ENCODE data around the gene ISCA1. TPM values are rescaled to one million over a fixed set of nuclear protein-coding genes. Genes with fewer than 3 reads are reported as not detected.
A peak's percentile ranks its signal among the peaks of the same experiment; 100 is the strongest.

The ISCA1 gene
- total and polyA plus RNA-seq, 5 experiments from 2014 or later: 36.7 to 57.7 (median 41.4) TPM

- DNase-seq (no peak), ATAC-seq (no peak)
- peaks cover 0 to 16% (median 7%) of the 10 kb centered on the region in 3 donors for H3K36me3 Mint-ChIP-seq
- POLR2A ChIA-PET: interaction anchor here (0.6 to 1.4 kb wide), 8 partner anchors 18 to 558 kb away, joined by 3 to 5 read pairs (median 4); partner anchors contain the start of gene NAA35
- peaks cover 24 to 56% (median 50%) of the 10 kb centered on the region in 4 donors for H3K4me1 Mint-ChIP-seq
- peak overlapping the region; percentile 85 to 96 (median 94) for H3K4me3 Mint-ChIP-seq
- no peaks in the 10 kb centered on the region for H3K9me3 Mint-ChIP-seq
- peak overlapping the region in 9 of 10 donors; percentile 69 to 100 (median 94) for H3K27ac Mint-ChIP-seq
- H3K27me3 Mint-ChIP-seq: no peaks in the 10 kb centered on the region
Measured at GRCh38 chr9:86281593-86282076, 703 bp downstream of the ISCA1 start.

GRCh38 chr9:86280580-86280979 is 1.8 kb downstream of the ISCA1 start:
- Mint-ChIP-seq H3K27me3 (no peaks in the 10 kb centered on the region), H3K27ac (peak overlapping the region in 2 of 10 donors; percentile 55 to 82), H3K9me3 (no peaks in the 10 kb centered on the region), H3K4me3 (peak overlapping the region; percentile 85 to 96 (median 94)), H3K36me3 (peaks cover 0 to 14% (median 7%) of the 10 kb centered on the region in 3 donors), H3K4me1 (peaks cover 24 to 60% (median 53%) of the 10 kb centered on the region in 4 donors)
- ATAC-seq: no peak
- DNase-seq: no peak
- POLR2A ChIA-PET: no interaction called here

DNA sequence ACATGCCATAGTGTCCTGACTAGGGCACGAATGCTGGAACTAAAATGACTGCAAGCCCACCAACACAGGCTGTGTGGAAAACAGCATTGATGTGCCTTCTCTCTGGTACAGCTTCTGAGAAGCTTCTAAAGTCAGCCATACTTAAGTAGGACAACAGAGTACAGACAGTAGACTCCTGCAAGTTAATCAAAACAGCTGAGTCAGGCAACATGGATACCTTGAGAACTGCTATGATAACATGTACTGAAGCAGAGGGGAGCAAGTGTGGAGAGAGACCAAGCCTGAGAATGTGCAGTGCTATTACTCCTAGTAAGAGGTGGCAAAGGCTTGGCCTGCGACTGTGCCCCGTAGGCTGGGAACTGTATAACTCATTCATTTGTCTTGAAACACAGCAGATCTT is 2.5 kb downstream of the ISCA1 start:
- ATAC-seq (no peak), DNase-seq (no peak)
- Mint-ChIP-seq H3K4me1 (peaks cover 25 to 61% (median 58%) of the 10 kb centered on the region in 4 donors), H3K27me3 (no peaks in the 10 kb centered on the region), H3K4me3 (peak overlapping the region; percentile 25 to 96 (median 70)), H3K36me3 (peaks cover 0 to 14% (median 7%) of the 10 kb centered on the region in 3 donors), H3K9me3 (no peaks in the 10 kb centered on the region), H3K27ac (peak overlapping the region in 6 of 10 donors; percentile 5 to 91 (median 56))
- POLR2A ChIA-PET: no interaction called here

GRCh38 chr9:86277072-86277471 is 5.3 kb downstream of the ISCA1 start:
- Mint-ChIP-seq H3K9me3 (no peaks in the 10 kb centered on the region), H3K27ac (peak overlapping the region in 2 of 10 donors; percentile 15 to 29), H3K4me3 (no peak overlapping the region), H3K27me3 (no peaks in the 10 kb centered on the region), H3K4me1 (peaks cover 25 to 57% (median 52%) of the 10 kb centered on the region in 4 donors), H3K36me3 (peaks cover 11 to 38% (median 21%) of the 10 kb centered on the region in 3 donors)
- ATAC-seq: no peak
- DNase-seq: no peak
- POLR2A ChIA-PET: no interaction called here

GRCh38 chr9:86275962-86276361 is 6.4 kb downstream of the ISCA1 start:
- POLR2A ChIA-PET: interaction anchor here (1.0 kb wide), 1 partner anchor 11 kb away, joined by 3 read pairs; no protein-coding TSS in a partner anchor
- Mint-ChIP-seq H3K27me3 (no peaks in the 10 kb centered on the region), H3K4me3 (no peak overlapping the region), H3K9me3 (no peaks in the 10 kb centered on the region), H3K27ac (no peak overlapping the region), H3K4me1 (peaks cover 22 to 51% (median 46%) of the 10 kb centered on the region in 4 donors), H3K36me3 (peaks cover 12 to 49% (median 31%) of the 10 kb centered on the region in 3 donors)
- no peak for ATAC-seq
- no peak for DNase-seq

- Mint-ChIP-seq H3K4me1 (peaks cover 18 to 43% (median 38%) of the 10 kb centered on the region in 4 donors), H3K9me3 (peaks cover 0 to 2% (median 0%) of the 10 kb centered on the region in 9 donors)
Measured at GRCh38 chr9:86274821-86275643, 7.3 kb downstream of the ISCA1 start.

GRCh38 chr9:86272221-86272620 is 10.1 kb downstream of the ISCA1 start:
- no peak overlapping the region for H3K4me3 Mint-ChIP-seq
- POLR2A ChIA-PET: no interaction called here
- ATAC-seq: no peak

More at GRCh38 chr9:86274821-86275643, 7.3 kb downstream of the ISCA1 start:
- Mint-ChIP-seq H3K36me3 (peaks cover 12 to 48% (median 31%) of the 10 kb centered on the region in 3 donors), H3K27ac (no peak overlapping the region), H3K4me3 (no peak overlapping the region), H3K27me3 (no peaks in the 10 kb centered on the region)
- DNase-seq (no peak), ATAC-seq (no peak)
- POLR2A ChIA-PET: interaction anchor here (1.0 kb wide), 1 partner anchor 12 kb away, joined by 3 read pairs; no protein-coding TSS in a partner anchor

GRCh38 chr9:86263876-86264275 is 18.5 kb downstream of the ISCA1 start:
- H3K4me3 Mint-ChIP-seq: no peak overlapping the region
- peak overlapping the region in 3 of 10 donors; percentile 42 to 74 (median 53) for H3K27ac Mint-ChIP-seq
- no peak for DNase-seq
- H3K4me1 Mint-ChIP-seq: peaks cover 0 to 2% (median 2%) of the 10 kb centered on the region in 4 donors
- POLR2A ChIA-PET: no interaction called here
- H3K36me3 Mint-ChIP-seq: peaks cover 6 to 57% (median 28%) of the 10 kb centered on the region in 3 donors
- H3K27me3 Mint-ChIP-seq: no peaks in the 10 kb centered on the region
- no peaks in the 10 kb centered on the region for H3K9me3 Mint-ChIP-seq
- ATAC-seq: no peak

More at GRCh38 chr9:86272221-86272620, 10.1 kb downstream of the ISCA1 start:
- peaks cover 12 to 52% (median 35%) of the 10 kb centered on the region in 3 donors for H3K36me3 Mint-ChIP-seq
- no peak overlapping the region for H3K27ac Mint-ChIP-seq
- peaks cover 0 to 2% (median 0%) of the 10 kb centered on the region in 9 donors for H3K9me3 Mint-ChIP-seq
- H3K27me3 Mint-ChIP-seq: no peaks in the 10 kb centered on the region
- peaks cover 6 to 27% (median 18%) of the 10 kb centered on the region in 4 donors for H3K4me1 Mint-ChIP-seq
- no peak for DNase-seq

DNA sequence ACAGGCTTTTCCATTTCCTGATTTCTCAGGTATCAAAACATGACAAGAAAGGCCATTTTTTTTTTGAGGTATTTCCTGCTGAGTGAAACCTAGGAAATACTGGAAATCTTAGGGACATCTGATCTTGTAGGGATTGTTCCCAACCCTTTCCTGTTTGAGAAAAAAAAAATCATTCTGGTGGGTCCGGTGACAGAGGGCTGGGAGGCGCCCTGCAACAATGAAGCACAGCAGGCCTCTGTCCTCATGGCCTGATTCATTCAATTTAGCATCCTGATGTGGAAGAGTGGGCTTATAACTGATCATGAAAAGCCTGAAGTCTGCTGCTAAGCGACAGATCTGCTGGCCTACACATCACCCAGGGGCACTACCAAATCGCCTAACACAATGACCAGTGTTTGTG is 19.8 kb downstream of the ISCA1 start:
- no peak overlapping the region for H3K27ac Mint-ChIP-seq

GRCh38 chr9:86259557-86259956 is 22.8 kb downstream of the ISCA1 start, which contains the start of gene C9orf153:
Gene C9orf153 (minus strand): TSS chr9:86259657. CDS start chr9:86229603, 30,054 bp downstream.
- Mint-ChIP-seq H3K9me3 (no peaks in the 10 kb centered on the region), H3K4me1 (peaks cover 0 to 2% (median 0%) of the 10 kb centered on the region in 4 donors), H3K36me3 (peaks cover 6 to 28% (median 25%) of the 10 kb centered on the region in 3 donors), H3K4me3 (no peak within 1 kb of the TSS), H3K27me3 (no peaks in the 10 kb centered on the region), H3K27ac (peak within 1 kb of the TSS in 1 of 10 donors; percentile 37)
- DNase-seq: no peak
- POLR2A ChIA-PET: no interaction called here
- ATAC-seq: peak in 1 of 2 donors; percentile 26

More for the DNA sequence above, 19.8 kb downstream of the ISCA1 start:
- Mint-ChIP-seq H3K9me3 (no peaks in the 10 kb centered on the region), H3K36me3 (peaks cover 6 to 49% (median 27%) of the 10 kb centered on the region in 3 donors), H3K27me3 (no peaks in the 10 kb centered on the region), H3K4me1 (peaks cover 0 to 2% (median 0%) of the 10 kb centered on the region in 4 donors), H3K4me3 (no peak overlapping the region)
- POLR2A ChIA-PET: no interaction called here
- ATAC-seq: no peak
- DNase-seq: no peak

DNA sequence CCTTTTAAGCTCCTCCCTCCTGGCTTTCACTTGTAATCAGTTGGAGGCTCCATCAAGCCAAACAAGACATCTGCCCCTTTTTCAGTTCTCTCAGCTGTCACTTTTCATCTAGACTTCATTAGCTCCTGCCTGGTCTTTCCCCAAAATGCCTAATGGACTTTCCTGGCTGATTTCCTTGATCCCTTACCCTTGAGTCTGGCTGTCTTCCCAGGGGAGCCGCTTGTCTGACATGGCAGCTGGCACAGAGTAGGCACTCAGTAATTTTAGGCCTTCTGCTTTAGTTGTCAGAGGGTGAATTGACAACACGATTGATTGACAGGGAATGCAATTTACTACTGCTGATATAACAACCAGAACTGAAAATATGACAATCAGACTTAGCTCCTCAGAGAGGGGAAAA is 24.9 kb downstream of the ISCA1 start:
- Mint-ChIP-seq H3K4me3 (no peak overlapping the region), H3K9me3 (peaks cover 0 to 20% (median 4%) of the 10 kb centered on the region in 9 donors), H3K4me1 (no peaks in the 10 kb centered on the region), H3K27me3 (no peaks in the 10 kb centered on the region), H3K36me3 (peaks cover 8 to 13% (median 8%) of the 10 kb centered on the region in 3 donors), H3K27ac (peak overlapping the region in 1 of 10 donors; percentile 8)
- POLR2A ChIA-PET: interaction anchor here (0.6 to 1.5 kb wide), 2 partner anchors 25 to 490 kb away, joined by 3 to 4 read pairs; partner anchors contain the start of gene ISCA1
- ATAC-seq (no peak), DNase-seq (no peak)

GRCh38 chr9:86256653-86257052 is 25.7 kb downstream of the ISCA1 start:
- H3K36me3 Mint-ChIP-seq: peaks cover 3 to 14% (median 8%) of the 10 kb centered on the region in 3 donors
- no peak for DNase-seq
- H3K4me1 Mint-ChIP-seq: no peaks in the 10 kb centered on the region
- peaks cover 0 to 25% (median 5%) of the 10 kb centered on the region in 9 donors for H3K9me3 Mint-ChIP-seq
- ATAC-seq: no peak
- no peak overlapping the region for H3K4me3 Mint-ChIP-seq
- peaks cover 0 to 2% (median 0%) of the 10 kb centered on the region in 5 donors for H3K27me3 Mint-ChIP-seq
- POLR2A ChIA-PET: interaction anchor here (1.5 kb wide), 1 partner anchor 26 kb away, joined by 3 read pairs; the partner anchor contains the start of gene ISCA1
- H3K27ac Mint-ChIP-seq: no peak overlapping the region

Measured in naive thymus-derived CD8-positive, alpha-beta T cell (primary cell).